T-helper 1 cell treated with Interleukin-12 subunit alpha and Interleukin-12 subunit beta and Interleukin-4 antibody, amounts not matched to agents 30 ng/mL and 1 ng/mL, for 36 hours (primary cell): ENCODE data around the gene PPP1R14C. TPM values are rescaled to one million over a fixed set of nuclear protein-coding genes. Genes with fewer than 3 reads are reported as not detected.

Source experiments
- intact Hi-C: fragments of 100-400 bp; cut with micrococcal nuclease; formaldehyde crosslinking; loops from one replicate; pipeline ENCODE4 v1.15.1; 2024
- total RNA-seq: library from RNA; stranded (reverse); gene quantifications from 2 replicates; pipeline ENCODE4 v1.2.3, GENCODE V29; 2022

Gene PPP1R14C
- total RNA-seq, 1 donor from 2014 or later: not detected

DNA sequence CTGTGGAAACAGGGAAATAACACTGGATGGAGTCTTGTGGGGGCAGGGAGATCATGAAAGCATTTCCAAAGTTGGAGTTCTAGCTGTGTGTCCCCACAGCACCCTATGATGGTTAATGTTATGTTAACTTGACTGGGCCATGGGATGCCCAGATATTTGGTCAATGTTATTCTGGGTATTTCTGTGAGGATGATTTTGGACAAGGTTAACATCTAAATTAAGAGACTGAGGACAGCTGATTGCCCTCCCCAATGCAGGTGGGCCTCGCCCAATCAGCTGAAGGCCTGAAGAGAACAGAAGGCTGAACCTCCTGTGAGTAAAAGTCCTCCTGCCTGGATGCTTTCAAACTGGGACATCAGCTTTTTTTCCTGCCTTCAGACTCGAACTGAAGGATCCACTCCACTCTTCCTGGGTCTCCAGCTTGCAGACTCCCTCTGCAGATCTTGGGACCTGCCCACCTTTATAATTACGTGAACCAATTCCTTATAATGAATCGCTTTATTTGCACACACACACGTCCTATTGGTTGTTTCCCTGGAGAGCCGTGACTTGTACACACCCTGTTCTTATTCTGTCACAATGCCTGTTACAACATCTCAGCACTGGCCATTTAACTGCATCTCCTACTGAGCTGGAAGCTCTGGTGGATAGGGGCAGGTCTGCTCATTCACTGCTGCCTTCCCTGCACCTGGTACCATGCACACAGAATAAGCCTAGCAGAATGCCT is 126.4 kb downstream of the PPP1R14C start:
- intact Hi-C loops: no loop called here

DNA sequence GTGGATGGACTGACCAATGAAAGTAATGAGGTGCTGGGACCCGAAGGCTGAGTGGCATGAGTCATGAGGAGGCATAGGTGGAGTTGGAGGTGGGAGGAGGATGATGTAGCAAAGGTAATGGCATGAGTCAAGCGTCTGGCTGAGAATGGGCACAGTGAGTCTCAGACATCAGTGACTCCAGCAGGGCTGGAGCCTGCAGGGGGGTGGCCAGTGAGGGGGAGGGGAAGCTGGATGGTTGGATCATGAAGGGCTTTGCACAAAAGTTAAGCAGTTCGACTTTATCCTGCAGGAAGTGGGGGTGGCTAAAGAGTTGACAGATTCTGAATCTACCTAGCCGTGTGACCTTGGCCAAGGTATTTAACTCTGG is 127.0 kb downstream of the PPP1R14C start:
- intact Hi-C loops: no loop called here

DNA sequence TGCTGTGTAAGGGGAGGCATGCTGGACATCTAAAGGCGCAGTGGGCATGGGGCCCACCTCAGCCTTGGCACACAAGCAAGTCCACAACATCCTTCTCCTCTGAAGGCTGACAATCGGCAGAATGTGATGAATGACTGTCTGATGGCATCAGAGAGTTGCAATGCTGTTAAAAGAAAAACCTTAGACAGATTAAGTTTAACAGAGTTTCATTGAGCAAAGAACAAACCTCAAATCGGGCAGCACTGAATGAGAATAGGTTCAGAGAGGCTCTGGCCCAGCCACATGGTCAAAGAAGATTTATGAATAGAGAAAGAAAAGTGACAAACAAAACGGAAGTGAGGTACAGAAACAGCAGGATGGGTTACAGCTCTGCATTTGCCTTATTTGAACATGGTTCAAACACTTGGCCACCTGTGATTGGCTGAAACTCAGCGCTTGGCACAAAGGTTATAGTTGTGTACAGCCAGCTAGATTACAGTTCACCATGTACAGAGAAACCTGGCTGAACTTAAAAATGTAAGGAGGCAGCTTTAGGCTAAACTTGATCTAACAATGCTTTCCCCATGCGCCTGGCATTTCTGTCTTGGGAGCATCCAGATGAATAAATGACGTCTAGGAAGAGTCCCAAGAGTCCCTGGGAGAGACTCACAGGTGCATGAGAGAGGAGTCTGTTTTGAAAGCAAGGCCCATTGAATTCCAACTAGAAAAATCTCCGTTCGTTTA is 127.6 kb downstream of the PPP1R14C start:
- intact Hi-C loops: no loop called here

DNA sequence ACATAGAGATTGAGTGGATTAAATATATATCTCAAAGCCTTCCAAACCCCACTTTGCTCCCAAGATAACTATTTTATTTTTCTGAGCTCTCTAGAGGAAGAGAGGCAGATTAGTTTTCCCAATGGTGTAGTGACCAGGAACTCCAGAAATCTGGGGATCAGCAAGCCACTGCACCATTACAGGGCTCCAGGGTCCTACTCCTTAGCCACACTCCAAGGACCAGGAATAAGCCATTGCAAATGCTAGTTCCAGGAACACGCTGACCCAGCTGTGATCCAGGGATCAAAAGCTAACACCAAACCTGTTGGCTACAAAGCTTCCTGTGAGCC is 128.3 kb downstream of the PPP1R14C start:
- intact Hi-C loops: no loop called here

DNA sequence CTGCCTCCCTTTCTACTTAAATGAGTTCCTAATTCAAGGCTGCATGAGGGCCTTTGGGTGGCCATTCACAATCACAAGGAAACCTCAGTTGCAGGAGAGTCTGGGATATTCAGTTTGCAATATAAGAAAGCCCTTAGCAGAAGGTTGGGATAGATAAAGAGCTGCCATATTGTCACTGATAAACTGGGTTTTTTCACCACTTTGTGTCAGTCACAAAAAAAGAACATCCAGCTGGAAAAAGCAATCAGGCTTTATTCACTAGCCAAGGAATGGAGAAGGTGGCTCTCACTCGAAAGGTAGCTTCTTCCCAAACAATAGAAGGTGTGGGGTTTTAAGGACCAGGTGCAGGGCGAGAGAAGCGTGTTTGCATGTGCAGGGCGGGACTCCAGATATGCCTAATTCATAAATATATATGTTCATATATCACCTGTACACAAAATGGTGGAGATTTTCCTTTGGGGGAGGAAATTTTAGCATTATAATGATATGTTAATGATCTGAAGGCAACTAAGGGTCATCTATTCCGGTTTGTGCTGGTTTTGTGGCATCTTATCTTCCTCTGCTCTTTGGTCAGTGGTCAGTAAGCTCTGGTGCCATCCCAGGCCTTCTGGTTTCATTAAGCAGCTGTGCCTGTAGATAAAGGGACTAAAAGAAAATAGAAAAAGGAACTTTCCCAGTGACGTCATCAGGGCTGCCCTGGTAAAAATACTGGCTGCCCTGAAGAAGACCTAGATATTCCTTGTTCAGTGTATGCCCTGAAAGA is 128.8 kb downstream of the PPP1R14C start:
- intact Hi-C loops: no loop called here

DNA sequence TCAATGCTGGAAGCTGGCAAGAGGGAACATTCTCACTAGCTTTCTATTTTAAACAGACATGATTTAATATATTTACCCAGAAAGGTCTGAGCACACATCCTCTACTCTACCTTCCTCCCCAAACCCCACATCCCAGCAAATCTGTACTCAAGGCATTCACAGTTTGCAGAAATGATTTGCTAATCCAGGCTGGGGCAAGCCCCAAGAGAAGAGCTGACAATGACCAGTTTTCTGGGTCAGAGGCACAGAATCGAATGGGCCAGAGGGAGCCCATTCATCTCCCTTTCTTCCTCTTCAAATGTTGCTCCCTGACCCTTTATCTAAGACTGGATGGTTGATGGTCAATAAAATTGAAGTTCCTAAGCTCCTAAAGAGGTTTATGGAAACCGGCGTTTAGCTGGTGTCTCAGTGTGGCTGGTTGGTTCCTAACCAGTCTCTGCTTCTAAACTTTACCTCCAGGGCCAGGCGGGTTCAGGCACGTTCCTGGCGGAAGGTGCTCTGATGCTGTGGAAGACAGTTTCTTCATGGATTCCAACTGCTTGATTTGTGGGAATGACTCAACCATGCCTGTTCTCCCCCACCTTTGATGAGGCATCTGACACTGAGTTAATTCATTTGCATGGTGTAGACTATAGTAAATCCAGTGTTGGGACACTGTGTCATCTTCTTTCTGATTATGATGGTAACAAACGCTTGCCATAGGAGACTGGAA is 129.6 kb downstream of the PPP1R14C start:
- intact Hi-C loops: no loop called here

DNA sequence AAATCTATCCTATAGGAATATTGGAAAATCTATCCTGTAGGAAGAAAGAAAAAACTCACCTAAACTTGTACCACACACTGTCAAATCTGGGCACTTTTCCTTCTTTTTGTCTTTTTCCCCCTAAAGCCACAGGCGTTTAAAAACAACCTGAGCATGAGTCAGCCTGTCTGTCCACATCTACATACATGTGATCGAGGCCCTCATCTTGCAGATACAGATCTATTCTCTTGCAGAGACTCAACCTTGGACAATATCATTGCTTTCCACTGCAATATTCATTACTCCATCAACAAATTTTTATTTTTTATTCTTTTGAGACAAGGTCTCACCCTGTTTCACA is 130.1 kb downstream of the PPP1R14C start:
- intact Hi-C loops: no loop called here

DNA sequence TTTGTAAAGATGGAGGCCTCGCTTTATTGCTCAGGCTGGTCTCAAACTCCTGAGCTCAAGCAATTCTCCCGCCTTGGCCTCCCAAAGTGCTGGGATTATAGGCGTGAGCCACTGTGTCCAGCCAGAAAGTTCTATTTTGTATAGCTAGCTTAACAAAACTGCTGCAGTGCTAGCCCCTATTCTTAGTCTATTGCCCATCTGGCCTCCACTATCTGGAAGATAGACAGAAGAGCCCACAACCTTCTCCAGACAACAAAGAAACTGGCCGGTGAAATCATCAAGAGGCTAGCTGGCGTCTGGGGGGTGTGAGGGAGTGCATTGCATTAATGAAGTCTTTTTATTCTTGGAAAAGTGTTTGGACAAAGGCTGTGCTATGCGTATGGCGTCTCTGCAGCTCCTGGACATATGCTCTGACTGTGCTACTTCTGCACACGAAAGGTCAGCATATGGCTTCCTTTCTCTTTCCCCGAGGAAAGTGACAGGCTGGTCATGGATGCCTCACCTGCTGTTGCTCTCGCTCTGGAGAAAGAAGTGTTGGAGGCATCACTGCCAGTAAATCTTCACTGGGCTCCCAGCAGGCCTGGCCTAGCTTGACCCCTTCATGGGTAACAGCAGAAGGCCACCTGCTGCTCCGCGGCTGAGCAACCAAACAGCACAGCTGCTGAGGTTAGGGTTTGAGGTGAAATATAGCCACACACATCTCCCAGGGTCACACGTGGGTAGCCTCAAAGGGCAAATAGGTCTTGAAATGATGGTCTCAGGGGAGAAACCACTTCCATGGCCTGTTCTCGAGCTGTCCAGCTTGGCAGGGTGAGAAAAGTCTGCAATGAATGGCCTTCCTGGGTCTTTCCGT is 130.8 kb downstream of the PPP1R14C start:
- intact Hi-C loops: no loop called here

DNA sequence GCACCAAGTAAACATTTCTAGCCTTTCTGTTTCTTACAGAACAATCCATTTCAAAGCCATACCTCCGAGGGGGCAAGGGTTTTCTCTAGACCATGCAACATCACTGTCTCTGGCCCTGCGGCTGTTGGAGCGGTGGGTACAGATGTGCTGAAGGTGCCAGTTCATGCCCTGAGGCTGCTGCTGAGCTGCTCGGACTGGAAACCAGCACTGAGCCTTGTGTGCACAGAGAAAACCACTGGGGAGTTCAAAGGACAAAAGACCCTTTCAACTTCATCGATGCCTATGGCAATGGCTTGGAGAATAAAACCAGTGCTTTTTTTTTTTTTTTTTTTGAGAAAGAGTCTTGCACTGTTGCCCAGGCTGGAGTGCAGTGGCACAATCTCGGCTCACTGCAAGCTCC is 132.6 kb downstream of the PPP1R14C start:
- intact Hi-C loops: no loop called here

DNA sequence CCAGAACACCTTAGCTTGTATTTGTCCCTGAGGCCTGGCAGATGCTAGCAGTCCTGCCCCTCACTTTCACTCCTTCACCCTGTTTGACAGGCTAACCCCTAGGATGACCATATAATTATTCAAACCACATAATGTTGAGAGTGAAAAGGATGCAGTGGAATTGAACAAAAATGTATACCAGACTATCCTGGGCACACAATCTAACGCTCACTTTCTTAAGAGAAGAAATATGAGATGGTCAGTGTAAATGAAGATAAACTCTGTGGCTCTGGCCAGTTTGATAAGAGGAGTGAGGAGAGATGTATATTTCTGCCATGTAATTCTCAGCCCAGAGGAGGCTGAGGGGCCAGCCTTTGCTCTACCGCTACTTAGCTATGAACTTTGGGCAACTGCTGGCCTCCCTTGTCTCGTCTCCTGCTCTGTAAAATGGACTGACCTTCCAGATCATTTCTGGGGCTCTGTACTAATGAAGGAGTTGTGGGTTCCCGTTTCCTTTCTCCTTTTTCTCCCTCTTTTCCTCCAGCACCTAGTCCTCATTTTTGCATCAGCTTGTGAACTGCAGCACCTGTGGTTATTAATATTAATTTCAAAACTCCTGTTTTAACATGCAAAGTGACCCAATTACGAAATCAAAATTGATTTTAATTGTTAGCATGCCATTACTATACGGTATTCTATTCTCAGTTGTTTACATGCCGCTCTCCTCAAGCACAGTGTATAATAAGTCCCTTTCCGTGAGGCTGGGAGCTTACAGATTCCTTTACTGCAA is 133.5 kb downstream of the PPP1R14C start:
- intact Hi-C loops: no loop called here

DNA sequence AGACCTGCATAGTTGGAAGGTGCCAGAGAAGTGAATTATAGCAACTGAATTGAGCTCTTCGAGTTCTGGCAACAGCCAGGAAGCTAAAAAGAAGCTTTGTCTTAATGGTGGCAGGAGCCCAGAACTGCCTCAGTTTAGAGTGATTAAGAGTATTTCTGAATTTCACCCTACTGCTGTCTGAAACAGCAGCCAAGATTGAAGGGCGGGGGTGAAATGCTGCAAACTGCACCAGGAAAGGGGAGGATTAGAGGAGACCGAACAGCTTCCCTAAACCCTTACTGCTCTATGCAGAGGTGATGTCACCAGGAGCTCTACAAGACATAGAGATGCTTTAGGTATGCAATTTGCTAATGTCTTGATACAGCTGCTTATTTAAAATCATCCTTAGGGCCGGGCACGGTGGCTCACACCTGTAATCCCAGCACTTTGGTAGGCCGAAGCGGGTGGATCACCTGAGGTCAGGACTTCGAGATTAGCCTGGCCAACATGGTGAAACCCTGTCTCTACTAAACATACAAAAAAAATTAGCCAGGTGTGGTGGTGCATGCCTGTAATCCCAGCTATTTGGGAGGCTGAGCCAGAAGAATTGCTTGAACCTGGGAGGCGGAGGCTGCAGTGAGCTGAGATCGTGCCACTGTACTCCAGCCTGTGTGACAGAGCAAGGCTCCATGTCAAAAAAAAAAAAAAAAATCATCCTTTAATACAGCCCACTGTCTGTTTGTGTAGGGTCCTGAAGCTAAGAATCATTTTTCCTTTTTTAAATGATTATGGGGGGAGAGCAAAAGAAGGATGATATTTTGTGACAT is 134.3 kb downstream of the PPP1R14C start:
- intact Hi-C loops: no loop called here

DNA sequence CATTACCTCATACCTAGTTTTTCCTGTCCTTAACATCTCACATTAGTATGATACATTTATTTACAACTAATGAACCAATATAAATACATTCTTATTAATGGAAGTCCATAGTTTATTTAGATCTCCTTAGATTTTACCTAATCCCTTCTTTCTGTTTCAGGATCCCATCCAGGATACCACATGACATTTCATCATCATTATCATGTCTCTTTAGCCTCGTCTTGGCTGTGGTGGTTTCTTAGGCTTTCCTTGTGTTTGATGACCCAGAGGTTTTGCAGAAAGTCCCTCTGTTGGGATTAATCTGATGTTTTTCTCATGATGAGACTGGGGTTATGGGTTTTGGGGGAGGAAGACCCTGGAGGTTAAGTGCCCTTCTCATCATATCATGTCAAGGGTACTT is 136.7 kb downstream of the PPP1R14C start:
- intact Hi-C loops: no loop called here

DNA sequence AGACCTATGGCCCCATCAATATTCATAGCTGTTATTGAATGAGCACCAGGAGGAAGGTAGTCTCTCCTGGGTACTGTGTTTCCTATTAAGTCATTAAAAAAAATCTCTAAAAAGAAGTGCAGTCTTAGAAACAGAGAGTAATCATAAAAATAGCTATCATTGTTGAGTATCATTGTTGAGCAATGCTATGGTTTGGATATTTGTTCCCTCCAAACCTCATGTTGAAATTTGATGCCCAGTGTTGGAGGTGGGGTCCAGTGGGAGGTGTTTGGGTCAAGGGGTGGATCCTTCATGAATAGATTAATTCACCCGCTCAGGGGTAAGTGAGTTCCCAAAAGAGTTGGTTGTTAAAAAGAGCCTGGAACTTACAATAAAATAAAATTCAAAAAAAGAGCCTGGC is 137.9 kb downstream of the PPP1R14C start:
- intact Hi-C loops: no loop called here

DNA sequence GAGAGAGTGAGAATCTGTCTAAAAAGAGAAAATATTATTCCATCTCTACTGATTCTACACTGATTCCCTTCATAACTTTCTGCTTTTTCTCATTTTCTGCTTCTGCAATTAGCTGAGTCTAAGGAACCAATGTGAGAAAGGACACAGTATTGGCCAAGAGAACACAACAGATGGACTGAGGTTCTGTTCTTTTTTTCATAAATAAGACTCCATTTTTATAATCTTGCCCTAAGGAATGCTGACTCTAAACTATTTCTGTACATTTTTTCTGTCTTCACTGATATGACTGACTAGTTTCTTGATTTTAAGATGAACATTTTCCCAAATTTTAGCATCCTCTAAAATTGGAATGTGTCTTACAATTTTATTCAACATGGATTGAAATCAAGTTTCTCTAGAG is 138.9 kb downstream of the PPP1R14C start:
- intact Hi-C loops: no loop called here

DNA sequence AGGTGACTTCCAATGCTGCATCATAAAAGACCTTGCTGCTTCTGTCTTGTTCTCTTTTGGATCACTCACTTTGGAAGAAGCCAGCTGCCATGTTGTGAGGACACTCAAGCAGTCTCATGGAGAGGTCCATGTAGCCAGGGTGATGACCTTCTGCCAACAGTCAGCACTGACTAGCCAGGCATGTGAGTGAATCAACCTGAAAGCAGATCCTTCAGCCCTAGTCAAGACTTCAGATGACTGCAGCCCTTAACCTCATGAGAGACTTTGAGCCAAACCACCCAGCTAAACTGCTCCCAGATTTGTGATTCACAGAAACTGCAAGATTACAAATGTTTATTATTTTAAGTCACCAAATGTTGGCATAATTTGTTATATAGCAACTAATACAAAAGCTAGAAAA is 140.0 kb downstream of the PPP1R14C start:
- intact Hi-C loops: no loop called here

DNA sequence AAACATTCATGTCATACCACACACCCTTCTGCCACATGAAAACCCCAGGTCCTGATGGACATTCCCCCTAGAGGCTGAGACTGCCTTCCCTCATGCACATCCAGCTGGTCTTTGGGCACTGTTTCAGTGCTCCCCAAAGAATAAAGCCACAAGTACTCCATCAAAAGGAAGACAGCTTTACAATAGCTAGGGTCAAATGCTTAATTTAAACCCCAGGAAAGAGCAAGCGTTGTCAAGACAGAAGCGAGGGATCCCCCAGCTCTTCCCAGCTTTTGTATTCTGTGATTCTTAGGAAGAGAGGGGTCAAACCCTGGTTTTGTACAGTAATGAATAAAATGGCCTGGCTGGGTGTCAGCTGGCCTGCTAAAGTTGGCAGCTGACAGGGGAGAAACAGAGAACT is 143.6 kb downstream of the PPP1R14C start:
- intact Hi-C loops: no loop called here

DNA sequence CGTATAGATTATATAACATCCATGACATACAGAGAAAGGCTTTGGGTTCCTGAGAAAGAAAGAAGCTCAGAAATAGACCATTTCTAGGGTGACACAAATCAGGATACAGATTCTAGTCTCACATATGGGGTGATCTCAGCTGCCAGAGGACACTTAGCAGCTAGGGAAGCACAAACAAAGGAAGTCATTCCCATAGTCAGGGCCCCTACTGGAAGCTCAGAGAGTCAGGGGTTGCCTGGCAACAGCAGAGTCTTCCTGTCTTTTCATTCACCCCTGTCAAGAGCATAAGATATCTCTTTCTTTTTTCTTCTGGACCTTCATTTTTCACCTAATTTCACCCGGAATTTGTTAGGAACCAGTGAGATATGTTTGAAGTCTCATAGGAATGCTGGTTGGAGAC is 144.1 kb downstream of the PPP1R14C start:
- intact Hi-C loops: no loop called here

DNA sequence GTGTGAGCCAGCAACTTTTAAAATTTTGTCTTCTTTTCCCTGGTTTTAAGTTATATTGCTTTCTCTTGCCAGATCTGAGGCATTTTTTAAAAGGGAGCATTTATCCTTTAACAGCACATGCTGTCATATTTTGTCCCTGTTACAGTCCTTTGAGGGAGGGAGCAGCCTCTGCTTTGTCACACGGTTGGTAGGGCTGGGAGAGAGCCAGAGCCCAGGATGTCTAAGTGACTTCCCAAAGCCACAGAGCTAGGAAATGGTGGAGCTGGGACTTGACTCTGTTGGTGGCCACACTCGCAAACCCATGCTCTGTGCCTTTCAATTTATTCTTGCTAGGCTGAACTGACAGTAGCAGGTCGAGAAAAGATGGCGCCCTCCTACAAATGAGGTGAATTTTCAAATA is 145.6 kb downstream of the PPP1R14C start:
- intact Hi-C loops: no loop called here

DNA sequence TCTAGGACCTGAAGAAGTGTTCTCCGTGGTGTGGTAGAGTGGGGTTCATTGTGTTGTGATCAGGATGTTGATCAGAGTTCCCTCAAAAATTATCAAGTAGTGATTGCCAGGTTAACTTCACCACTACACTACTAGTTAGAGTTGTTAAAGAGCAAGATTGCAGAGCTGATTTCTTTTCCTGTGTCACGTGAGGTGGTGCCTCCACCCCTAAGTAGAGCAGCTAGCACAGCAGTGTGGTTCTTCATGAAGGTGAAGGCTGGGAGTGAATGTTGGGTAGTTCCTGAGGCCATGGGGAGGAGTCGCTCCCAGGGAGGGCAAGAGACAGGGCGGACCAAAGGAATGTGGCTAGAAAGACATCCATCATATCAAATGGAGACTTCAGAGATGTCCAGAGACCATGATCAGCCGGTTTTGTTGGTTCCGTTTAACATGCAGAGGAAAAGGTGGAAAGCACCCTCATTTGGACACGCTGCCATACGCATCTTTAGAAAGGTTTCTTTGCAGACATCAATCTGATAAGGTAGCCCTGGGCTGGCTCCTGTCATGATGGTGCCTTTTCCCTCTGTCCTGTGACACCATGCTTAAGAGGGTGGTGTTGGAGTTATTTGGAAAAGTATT is 146.7 kb downstream of the PPP1R14C start:
- intact Hi-C loops: no loop called here
